Breast epithelium (tissue), 3 donors: Measurements from ENCODE around the gene B4GALT6.

Experiments
- CTCF ChIP-seq, 3 donors: fragments of 450-650 bp; IDR thresholded peaks; one replicate each; pipeline ENCODE4 v1.5.1; 2016 to 2017; ENCODE audit warnings: antibody characterized with exemption in 3 of 3, mild to moderate bottlenecking in 3 of 3, moderate library complexity in 3 of 3
- POLR2A ChIP-seq: fragments of 450-650 bp; IDR thresholded peaks from one replicate; pipeline ENCODE4 v1.6.1; 2016; ENCODE audit warnings: antibody characterized with exemption, mild to moderate bottlenecking, moderate library complexity

GRCh38 chr18:31688606-31689005, 4.2 kb upstream of the B4GALT6 start:
- TF ChIP-seq POLR2A (no peak), CTCF (IDR thresholded peaks at IDR 0.05) (no peak)
